NCI-H460 (cell line): ENCODE results near the gene ACP1. TPM values are rescaled to one million over a fixed set of nuclear protein-coding genes. Genes with fewer than 3 reads are reported as not detected.

Experiments
- DNase-seq: peaks from one replicate; pipeline ENCODE4 v3.0.0-alpha.2; 2016; ENCODE audit warnings: low read depth; ENCODE audit errors: extremely low read depth
- total RNA-seq: library from RNA; depleted of rRNA; stranded (reverse); fragments of >200 nt; shearing (Covaris generic); gene quantifications from 2 replicates; pipeline ENCODE4 v1.2.3, GENCODE V29; 2014

The ACP1 gene
- total RNA-seq, 1 experiment from 2014 or later = 270 TPM

DNA sequence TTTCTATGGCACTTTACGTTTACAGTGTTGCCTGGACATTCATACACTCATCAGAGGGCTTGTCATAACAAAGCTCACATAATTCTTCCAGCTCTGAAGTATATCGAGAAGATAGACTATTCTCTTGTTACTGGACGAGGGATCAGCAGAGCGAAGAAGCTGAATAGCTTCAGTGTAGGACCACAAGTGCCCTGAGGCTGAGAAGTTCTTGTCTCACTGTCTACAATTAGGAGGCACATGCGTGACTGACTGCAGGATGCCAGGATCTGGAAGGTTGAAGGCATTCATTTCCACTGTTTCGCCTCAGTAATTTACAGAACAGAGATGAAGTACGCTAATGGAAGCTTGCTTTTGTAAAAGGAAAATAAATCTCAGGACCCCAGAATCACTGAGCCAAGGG is 10.5 kb upstream of the ACP1 start:
- no peak for DNase-seq

- no peak for DNase-seq
Observed at GRCh38 chr2:255195-255594, 9.6 kb upstream of the ACP1 start.

- DNase-seq = no peak
Observed at GRCh38 chr2:256094-256493, 8.7 kb upstream of the ACP1 start.

DNA sequence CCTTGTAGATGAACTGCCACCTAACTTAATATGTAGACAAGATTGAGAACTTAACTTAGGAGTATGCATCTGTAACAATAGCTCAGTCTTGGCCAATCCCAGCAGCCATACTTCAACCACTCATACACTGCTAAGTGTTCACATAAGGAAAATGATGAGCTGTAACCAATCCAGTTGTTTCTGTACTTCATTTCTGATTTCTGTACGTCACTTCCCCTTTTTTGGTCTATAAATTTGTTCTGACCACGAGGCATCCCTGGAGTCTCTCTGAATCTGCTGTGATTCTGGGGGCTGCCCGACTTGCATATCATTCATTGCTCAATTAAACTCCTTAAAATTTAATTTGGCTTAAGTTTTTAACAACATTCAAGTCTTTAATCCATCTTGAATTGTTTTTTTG is 7.3 kb upstream of the ACP1 start:
- DNase-seq = no peak

GRCh38 chr2:257842-258241 is 6.9 kb upstream of the ACP1 start:
- no peak for DNase-seq

DNA sequence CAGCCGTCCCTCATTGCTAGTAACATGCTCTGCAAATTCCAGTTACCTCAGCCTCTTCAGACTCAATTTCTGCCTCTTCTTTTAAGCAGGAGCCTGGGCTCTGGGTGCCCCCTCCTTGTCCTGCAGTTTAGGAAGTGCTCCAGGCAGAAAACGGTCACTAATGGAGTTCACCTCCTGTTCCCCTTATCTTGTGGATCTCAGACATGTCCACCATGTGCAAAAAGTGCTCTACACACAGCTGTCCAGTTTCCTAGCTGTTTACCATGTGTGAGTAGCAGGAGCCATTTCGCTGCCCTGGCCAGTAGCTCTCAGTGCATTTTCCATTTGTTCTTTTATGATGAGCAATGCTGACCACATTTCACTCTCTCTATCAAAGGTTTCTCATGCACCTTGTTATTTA is 5.8 kb upstream of the ACP1 start:
- no peak for DNase-seq

DNA sequence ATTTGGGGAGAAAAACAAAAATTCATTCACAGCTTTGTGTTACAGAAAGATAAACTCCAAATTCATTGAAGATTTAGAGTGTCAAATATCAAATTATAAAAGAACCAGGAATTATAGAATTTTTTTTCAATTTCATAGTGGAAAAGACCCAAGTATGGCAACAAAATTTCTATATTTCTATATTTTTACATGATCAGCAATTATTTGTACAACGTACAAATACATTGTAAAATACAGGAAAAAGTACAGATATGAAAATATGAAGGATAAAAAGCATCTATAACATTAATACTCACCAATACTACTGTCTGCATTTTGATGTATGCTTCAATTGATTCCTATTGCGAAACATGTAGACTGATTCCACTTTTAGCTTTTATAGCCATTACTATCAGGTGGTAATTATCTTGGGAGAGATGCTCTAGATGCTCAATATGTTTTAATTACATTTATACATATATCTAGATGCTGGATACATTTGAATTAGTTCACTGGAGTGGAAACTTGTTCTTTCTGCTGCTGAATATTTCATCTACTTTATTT is 4.9 kb upstream of the ACP1 start:
- no peak for DNase-seq

GRCh38 chr2:260507-261161 is 4.1 kb upstream of the ACP1 start:
- no peak for DNase-seq

- DNase-seq = no peak
Observed at GRCh38 chr2:262117-262516, 2.6 kb upstream of the ACP1 start.

DNA sequence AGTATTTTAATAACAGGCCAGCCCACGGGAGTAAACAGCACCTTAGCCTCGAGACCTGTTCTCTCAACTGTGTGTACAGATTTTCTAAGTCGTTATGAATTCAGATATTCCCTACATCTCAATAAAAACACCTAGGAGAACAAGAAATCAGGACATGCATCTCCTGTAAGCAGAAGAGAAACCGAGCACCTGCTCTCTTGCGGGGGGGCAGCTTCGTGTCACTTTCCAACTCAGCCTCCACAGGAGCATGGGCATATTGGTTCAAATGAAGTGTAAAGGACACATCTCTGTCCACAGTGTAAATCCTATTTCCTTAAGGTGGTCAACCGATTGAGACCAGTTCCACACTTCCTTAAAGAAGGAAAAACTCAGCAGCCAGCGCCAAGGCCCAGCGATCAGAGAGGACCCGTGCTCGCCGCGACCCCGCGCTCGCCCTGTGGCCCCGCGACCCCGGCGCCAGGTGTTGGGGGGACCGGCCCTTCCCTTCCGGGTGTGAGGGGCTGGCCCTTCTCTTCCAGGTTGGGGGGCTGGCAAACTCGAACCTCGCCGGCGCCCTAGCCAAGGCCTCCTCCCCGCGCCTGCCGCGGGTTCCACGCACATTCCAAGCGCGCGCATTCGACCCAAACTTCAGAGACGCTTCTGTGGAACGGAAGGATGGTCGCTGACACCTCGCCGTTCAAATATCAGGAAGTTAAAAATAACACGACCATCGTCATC is 1.6 kb upstream of the ACP1 start:
- DNase-seq = no peak

DNA sequence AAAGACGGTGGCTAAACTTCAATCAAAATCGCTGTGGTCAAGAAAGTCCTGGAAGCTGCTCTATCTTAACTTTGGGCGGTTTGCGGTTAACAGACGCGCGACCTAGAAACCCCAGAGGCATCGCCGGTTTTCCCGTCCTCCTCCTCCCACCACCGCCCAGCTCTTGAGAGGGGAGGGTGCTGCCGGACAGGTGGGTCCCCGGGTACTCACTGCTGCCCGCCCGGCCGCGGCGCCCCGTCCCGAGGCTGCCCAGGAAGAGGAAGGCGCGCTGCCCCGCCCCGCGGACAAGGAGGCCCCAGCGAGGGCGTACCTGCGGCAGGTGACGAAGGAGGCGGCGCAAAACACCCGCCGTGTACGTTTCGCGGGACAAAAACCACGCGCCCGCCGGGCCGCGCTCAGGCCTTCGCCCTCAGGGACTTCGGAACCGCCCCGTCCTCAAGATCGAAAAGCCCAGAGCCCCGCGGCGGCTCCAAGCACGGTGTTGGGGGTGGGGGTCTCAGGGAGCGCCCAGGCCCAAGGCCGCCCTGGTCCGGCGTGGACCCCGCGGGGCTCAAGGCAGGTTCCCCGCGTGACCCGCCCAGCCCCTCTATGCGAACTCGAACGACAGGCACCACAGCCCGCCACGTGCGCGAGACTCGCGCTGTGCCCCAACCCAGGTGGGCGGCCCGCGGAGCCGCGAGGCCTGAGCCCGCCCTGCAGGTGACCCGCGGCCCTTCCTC is 814 bp upstream of the ACP1 start, which contains the start of gene SH3YL1:
SH3YL1 (minus strand) TSS at position 259 of the 719 bp plus-strand sequence; CDS start at position 211, 48 bp downstream.
- DNase-seq = no peak

DNA sequence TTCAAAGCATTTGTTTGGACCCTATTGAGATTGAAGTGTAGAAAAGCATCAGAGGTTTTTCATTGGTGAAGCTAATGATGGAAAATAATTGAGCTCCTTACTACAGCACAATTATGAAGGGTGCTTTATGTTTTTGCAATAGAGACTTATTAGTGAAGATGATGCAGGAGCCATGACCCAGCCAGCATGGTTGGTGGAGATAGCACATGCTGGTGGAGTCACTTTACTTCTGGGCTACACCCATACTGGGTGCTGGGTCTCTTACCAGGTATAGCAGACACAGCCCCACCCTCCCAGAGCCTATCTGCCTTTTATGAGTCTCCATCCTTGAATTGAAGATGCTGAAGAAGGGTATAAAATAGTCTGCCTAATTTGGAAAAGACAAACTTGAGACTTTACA is 3.6 kb downstream of the ACP1 start:
- no peak for DNase-seq

DNA sequence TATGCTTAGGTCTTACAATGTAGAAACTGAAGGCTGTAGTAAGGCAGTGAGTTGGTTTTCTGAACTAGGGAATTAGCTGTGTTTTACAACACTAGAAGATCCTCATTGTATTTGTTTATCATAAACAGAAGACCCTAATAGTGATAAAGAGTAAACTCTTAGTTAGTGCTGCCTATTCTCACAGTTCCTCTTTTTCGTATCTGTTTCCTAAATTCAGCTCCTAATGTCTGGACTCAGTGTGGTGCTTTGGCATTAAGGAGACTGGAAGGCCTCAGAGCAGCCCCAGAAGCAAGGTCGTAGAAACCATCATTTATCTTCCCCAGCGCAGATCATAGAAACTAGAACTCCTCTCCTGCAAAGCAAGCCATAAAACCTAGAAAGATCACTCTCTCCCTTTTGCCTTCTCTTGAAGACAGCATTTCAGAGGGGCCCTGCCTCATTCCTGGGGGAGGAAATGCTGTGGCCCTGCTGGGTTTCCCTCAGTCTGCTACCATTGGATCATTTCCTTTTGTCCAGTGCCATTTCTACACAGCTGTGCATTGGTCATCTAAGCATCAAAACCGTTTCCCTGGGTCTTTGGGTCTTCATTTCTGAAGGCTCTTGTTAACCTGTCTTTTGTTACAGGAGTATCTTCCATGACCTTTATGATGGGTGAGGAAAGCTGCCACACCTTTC is 4.7 kb downstream of the ACP1 start:
- no peak for DNase-seq

DNA sequence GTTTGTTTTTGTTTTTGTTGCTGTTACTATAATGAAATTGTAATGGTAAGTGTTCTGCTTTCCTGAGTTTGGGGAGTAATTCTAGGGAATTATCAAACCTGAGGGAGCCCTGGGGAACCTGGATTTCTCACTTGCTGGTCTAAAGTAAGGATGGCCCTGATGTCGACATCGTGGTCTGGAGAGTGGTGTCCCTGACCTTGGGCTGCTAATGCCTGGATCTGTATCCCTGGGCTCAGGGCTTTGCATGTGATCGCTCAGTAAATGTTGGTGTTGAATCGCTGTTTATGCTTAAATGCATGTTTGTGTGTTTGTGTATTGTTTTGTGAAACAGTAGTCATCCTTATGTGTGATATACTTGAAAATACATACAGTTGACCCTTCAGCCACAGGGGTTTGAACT is 6.1 kb downstream of the ACP1 start:
- no peak for DNase-seq

- DNase-seq = no peak
Observed at GRCh38 chr2:271917-272316, 7.2 kb downstream of the ACP1 start.

DNA sequence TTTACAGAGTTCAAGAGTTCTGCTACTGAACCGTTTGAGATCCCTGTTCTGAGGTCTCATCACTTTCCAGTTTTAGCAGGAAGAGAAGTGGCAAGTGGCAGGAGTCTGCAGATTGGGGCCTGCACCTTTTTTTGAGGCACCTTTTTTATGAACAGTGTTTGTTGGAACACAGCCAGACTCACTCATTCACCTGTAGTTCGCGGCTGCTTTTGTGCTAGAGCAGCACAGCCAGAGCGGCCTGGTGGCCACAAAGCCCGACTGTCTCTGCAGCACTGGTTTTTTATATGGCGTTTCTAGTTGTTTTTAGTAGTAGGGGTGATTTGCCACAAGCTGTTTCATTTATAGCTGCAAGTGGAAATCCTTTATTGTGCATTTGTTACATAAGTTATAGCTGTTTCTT is 8.6 kb downstream of the ACP1 start:
- DNase-seq = no peak

DNA sequence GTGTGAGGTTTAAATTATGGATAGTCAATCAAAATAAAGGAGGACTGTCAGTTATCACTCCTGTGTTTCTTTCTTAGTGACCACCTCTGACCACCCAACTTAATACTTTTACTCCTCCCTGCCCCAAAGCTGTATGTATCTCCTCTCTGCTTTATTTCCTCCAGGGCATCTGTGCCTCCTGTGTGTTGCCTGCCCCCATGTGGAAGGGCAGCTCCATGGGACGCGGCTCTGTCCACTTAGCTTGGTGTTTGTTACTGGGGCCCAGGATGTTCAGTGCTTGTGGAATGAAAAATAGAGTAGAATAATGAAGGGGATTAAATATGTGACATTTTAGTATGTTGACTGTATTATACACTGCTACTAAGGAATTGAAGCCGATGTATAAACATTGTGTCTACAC is 9.8 kb downstream of the ACP1 start:
- no peak for DNase-seq

GRCh38 chr2:275466-275865 is 10.7 kb downstream of the ACP1 start:
- DNase-seq = no peak

DNA sequence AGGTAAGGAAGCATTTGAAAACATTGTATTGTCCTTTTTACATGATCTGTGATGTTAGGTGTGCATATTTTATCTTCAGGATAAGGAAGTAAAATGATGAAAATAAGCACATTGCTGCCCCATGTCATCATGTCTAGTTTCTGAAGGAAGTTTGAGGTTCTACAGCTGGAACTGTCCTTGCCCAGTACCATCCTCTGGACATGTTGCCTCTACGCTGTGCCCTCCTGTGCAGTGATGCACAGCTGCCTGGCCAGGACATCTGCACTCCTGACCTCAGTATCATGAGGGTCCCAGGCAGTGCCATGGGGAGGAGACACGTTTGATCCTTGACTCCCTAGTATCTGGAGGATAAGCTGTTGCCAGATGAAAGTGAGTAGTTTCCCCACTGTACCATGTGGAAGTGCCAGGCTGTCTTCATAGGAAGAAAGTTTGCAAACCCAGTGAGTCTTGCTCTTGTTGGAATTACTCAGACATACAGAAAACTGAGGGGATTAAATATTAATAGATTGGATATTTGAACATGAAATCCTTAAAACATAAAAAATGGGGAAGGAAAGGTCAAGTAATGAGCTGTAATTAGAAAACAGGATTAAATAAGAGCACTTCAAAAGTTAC is 13.7 kb downstream of the ACP1 start:
- DNase-seq = no peak

- DNase-seq = no peak
Observed at GRCh38 chr2:278927-279320, 14.2 kb downstream of the ACP1 start.

DNA sequence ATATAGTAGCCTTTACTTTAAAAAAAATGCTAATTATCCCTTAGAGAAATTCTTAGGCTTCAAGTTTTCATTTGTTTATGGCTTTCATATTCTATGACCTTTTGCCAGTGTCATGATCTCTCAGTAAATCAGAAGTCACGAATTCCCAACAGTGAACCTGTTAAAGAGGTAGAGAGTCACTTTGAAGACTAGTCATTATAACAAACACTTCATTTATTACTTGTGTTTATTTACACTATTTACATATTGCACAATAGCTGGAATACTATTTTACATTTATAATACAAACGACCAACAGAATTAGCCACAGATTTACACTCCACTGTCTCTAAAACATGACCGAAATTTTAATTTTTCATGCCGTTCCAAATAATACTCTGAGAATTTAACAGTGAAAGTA is 14.6 kb downstream of the ACP1 start:
- no peak for DNase-seq
